Panc1 (cell line): ENCODE measurements around the gene PKIB. TPM values are rescaled to one million over a fixed set of nuclear protein-coding genes. Genes with fewer than 3 reads are reported as not detected.
A peak's percentile ranks its signal among the peaks of the same experiment; 100 is the strongest.
"Not testable (repeated sequence)": the region's sequence is repeated elsewhere in the genome, so short reads cannot be mapped to it uniquely, and the experiment has no call there.

Source experiments
- ATAC-seq: fragments of 200-7000 bp; cut with Tn5 transposase; 2 replicates; pipeline ENCODE4 v1.9.1; 2020; ENCODE audit warnings: mild to moderate bottlenecking, moderate library complexity
- BruUV-seq: library from RNA; stranded (reverse); fragments of 400-500 nt; replicated peaks from 2 replicates; lab custom pipeline; 2021; lab: Mats Ljungman, UMichigan
- CTCF ChIA-PET: fragments of 300-600 bp; sonication (Branson Sonifier 250); formaldehyde crosslinking; loops from one replicate; lab custom pipeline; 2022; ENCODE audit warnings: antibody characterized with exemption; lab: Charles Lee
- POLR2A ChIA-PET: fragments of 300-600 bp; sonication (Branson Sonifier 250); formaldehyde crosslinking; loops from one replicate; lab custom pipeline; 2022; ENCODE audit warnings: antibody characterized with exemption; lab: Charles Lee
- DNase-seq: peaks from one replicate; pipeline ENCODE4 v3.0.0-alpha.2; 2010; ENCODE audit warnings: low read depth, low spot score
- H3K27ac ChIP-seq: 2 replicates; pipeline ENCODE4 v1.5.1; 2011; ENCODE audit warnings: mild to moderate bottlenecking, low read length, inconsistent platforms
- H3K27me3 ChIP-seq: fragments of 200-500 bp; sonication (Bioruptor generic); 2 replicates; pipeline ENCODE4 v1.6.0; 2014; ENCODE audit warnings: low read length, inconsistent platforms; ENCODE audit not compliant: control insufficient read depth, insufficient read depth
- H3K36me3 ChIP-seq: fragments of 200-500 bp; sonication (Bioruptor generic); 2 replicates; pipeline ENCODE4 v1.5.1; 2014; ENCODE audit warnings: inconsistent platforms, mild to moderate bottlenecking, low read length, moderate library complexity; ENCODE audit not compliant: control insufficient read depth, insufficient read depth
- H3K4me1 ChIP-seq: 2 replicates; pipeline ENCODE4 v1.5.1; 2011; ENCODE audit warnings: inconsistent platforms, mild to moderate bottlenecking, low read length, moderate library complexity; ENCODE audit not compliant: control insufficient read depth, insufficient read depth
- H3K4me3 ChIP-seq, 2 experiments: 2 replicates each; pipeline ENCODE4 v1.5.1; 2011 to 2012; ENCODE audit warnings: low read depth in 2 of 2, low read length in 2 of 2, mild to moderate bottlenecking in 2 of 2, inconsistent platforms in 1 of 2, moderate library complexity in 1 of 2
- H3K9me3 ChIP-seq: fragments of 200-500 bp; sonication (Bioruptor generic); 2 replicates; pipeline ENCODE4 v1.5.1; 2014; ENCODE audit warnings: low read depth, mild to moderate bottlenecking, inconsistent platforms, low read length, moderate library complexity; ENCODE audit not compliant: control insufficient read depth, insufficient read depth
- POLR2AphosphoS5 ChIP-seq: IDR thresholded peaks from 2 replicates; pipeline ENCODE4 v1.6.1; 2012; ENCODE audit warnings: mild to moderate bottlenecking, low read depth, low read length, moderate library complexity
- REST ChIP-seq, 2 experiments: IDR thresholded peaks; 2 replicates each; pipeline ENCODE4 v1.6.1; 2011 to 2012; ENCODE audit warnings: low read depth in 2 of 2, control low read depth in 1 of 2, low read length in 1 of 2, mild to moderate bottlenecking in 1 of 2, moderate library complexity in 1 of 2; ENCODE audit not compliant: insufficient read depth in 1 of 2
- SIN3A ChIP-seq: IDR thresholded peaks from 2 replicates; pipeline ENCODE4 v1.6.1; 2012; ENCODE audit warnings: low read depth, mild to moderate bottlenecking, low read length, moderate library complexity, borderline replicate concordance; ENCODE audit not compliant: insufficient read depth
- TCF7L2 ChIP-seq: IDR thresholded peaks from 2 replicates; pipeline ENCODE4 v1.6.1; 2011; ENCODE audit warnings: mild to moderate bottlenecking, low read depth, low read length, inconsistent platforms
- in situ Hi-C: cut with HindIII; loops from 2 replicates; pipeline ENCODE4 v1.10.0; 2016; ENCODE audit warnings: low sequenced_read_pairs, low pct_unique_long_range_greater_than_20kb
- intact Hi-C: fragments of 100-400 bp; cut with micrococcal nuclease; formaldehyde crosslinking; loops from one replicate; pipeline ENCODE4 v1.10.0; 2022; ENCODE audit not compliant: unreplicated experiment
- total RNA-seq: library from RNA; stranded (reverse); gene quantifications from one replicate; pipeline ENCODE4 v1.2.1, GENCODE V29; 2021; ENCODE audit not compliant: unreplicated experiment
- TF ChIP-seq, protein P1 (sequence below): fragments of 450-650 bp; IDR thresholded peaks from 2 replicates; pipeline ENCODE4 v1.5.1; 2017; ENCODE audit warnings: mild to moderate bottlenecking

Gene PKIB
- total RNA-seq, 1 experiment from 2014 or later, result 1.1 TPM

GRCh38 chr6:122740936-122741335 lies 130.7 kb downstream of the PKIB start:
- ChIA-PET CTCF (no interaction called here), POLR2A (no interaction called here)
- BruUV-seq, result no TSS peak
- DNase-seq (no peak), ATAC-seq (no peak)
- TF ChIP-seq POLR2AphosphoS5, result no peak
- no peak for TF ChIP-seq REST (IDR thresholded peaks at IDR 0.05; ENCODE audit: insufficient read depth in 1 of 2, low read depth in 2 of 2, low read length in 1 of 2)
- TF ChIP-seq, protein P1, sequence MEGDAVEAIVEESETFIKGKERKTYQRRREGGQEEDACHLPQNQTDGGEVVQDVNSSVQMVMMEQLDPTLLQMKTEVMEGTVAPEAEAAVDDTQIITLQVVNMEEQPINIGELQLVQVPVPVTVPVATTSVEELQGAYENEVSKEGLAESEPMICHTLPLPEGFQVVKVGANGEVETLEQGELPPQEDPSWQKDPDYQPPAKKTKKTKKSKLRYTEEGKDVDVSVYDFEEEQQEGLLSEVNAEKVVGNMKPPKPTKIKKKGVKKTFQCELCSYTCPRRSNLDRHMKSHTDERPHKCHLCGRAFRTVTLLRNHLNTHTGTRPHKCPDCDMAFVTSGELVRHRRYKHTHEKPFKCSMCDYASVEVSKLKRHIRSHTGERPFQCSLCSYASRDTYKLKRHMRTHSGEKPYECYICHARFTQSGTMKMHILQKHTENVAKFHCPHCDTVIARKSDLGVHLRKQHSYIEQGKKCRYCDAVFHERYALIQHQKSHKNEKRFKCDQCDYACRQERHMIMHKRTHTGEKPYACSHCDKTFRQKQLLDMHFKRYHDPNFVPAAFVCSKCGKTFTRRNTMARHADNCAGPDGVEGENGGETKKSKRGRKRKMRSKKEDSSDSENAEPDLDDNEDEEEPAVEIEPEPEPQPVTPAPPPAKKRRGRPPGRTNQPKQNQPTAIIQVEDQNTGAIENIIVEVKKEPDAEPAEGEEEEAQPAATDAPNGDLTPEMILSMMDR, result no peak
- TF ChIP-seq TCF7L2, result no peak
- TF ChIP-seq SIN3A, result no peak
- Histone ChIP-seq H3K9me3 (no peaks in the 10 kb centered on the region), H3K36me3 (no peaks in the 10 kb centered on the region), H3K4me3 (no peak overlapping the region), H3K27me3 (0 out of 2 replicates have a peak, but pooled peaks cover 3% of the 10 kb centered on the region), H3K4me1 (no peaks in the 10 kb centered on the region), H3K27ac (no peak overlapping the region)
- in situ Hi-C loops (no loop called here), intact Hi-C loops (no loop called here)

DNA sequence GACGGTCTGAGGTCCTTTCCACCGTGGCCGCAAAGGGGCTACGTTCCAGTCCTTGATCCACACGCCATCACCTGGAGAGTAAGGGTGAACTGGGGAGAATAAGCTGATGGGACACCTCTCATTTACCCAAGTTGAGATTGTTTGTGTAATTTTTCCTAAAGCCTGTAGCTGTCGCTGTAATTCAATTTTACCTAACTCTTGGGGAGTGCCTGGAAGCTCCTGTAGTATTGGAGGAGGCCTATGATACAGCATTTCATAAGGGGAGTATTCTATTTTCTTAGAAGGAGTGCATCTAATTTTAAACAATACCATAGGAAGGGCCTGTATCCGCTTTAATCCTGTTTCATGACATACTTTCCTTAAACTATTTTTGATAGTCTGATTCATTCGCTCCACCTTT lies 134.0 kb downstream of the PKIB start:
- POLR2A ChIA-PET, in situ Hi-C loops, H3K4me3 ChIP-seq, H3K36me3 ChIP-seq, H3K27ac ChIP-seq, H3K4me1 ChIP-seq, BruUV-seq, ATAC-seq, DNase-seq, H3K9me3 ChIP-seq, intact Hi-C loops, H3K27me3 ChIP-seq: not testable (repeated sequence)
- TF ChIP-seq, protein P1, result peak; percentile 40; the same call in 1 of the 2 replicates
- CTCF ChIA-PET, result interaction anchor here (1.2 kb wide), 1 partner anchor 95 kb away, joined by 7 read pairs; no protein-coding TSS in a partner anchor

DNA sequence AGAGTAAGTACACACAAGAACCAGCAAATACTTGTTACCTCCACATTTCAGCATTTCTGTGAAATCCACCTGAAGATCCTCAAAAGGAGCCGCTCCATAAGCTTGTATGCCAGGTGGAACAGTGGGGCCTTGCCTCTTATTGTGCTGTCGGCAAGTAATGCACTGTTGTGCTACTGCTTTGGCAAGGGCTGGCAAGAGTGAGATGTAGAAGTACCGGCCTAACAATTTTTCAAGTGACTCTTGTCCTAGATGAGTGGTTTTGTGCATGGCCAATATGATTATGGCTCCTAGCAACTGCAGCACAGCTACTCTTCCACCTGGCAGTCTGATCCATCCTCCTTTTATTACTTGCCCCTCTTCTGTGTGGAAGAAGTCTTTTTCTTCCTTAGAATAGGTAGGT lies 134.7 kb downstream of the PKIB start:
- POLR2A ChIA-PET, DNase-seq, H3K27me3 ChIP-seq, H3K27ac ChIP-seq, H3K4me1 ChIP-seq, H3K36me3 ChIP-seq, intact Hi-C loops, H3K4me3 ChIP-seq, H3K9me3 ChIP-seq, in situ Hi-C loops, ATAC-seq, BruUV-seq: not testable (repeated sequence)
- CTCF ChIA-PET, result interaction anchor here (1.2 kb wide), 1 partner anchor 94 kb away, joined by 7 read pairs; no protein-coding TSS in a partner anchor
